HCT116 (cell line): ENCODE data around the gene MADCAM1. TPM values are rescaled to one million over a fixed set of nuclear protein-coding genes. Genes with fewer than 3 reads are reported as not detected.

Experiments used
- ATAC-seq: fragments of 200-7000 bp; cut with Tn5 transposase; 2 replicates; pipeline ENCODE4 v1.9.1; 2020; ENCODE audit warnings: mild to moderate bottlenecking, moderate library complexity
- BruUV-seq: library from RNA; stranded (reverse); fragments of 400-500 nt; replicated peaks from 2 replicates; lab custom pipeline; 2021; lab: Mats Ljungman, UMichigan
- CTCF ChIA-PET: fragments of 300-600 bp; sonication (Branson Sonifier 250); formaldehyde crosslinking; loops from one replicate; lab custom pipeline; 2021; ENCODE audit warnings: antibody characterized with exemption; lab: Charles Lee
- POLR2A ChIA-PET: fragments of 300-600, 350-600 bp; sonication (Branson Sonifier 250); formaldehyde crosslinking; loops from one replicate; lab custom pipeline; 2021; ENCODE audit warnings: antibody characterized with exemption; lab: Charles Lee
- RAD21 ChIA-PET, 2 experiments: fragments of 300-600 bp; sonication (Branson Sonifier 250); formaldehyde crosslinking; loops; one replicate each; lab custom pipeline; 2023; ENCODE audit warnings: low total read pairs in 2 of 2; ENCODE audit not compliant: uncharacterized antibody in 2 of 2, unreplicated experiment in 2 of 2, low non-redundant PET in 1 of 2; lab: Charles Lee
- DNase-seq: peaks from one replicate; pipeline ENCODE4 v3.0.0-alpha.2; 2010; ENCODE audit warnings: low read depth, low spot score
- H2AFZ ChIP-seq: fragments of 200-600 bp; shearing (Covaris generic), sonication (generic); 2 replicates; pipeline ENCODE4 v1.6.1; 2017; ENCODE audit warnings: low read depth, mixed run types, mixed read lengths, antibody characterized with exemption, low read length; ENCODE audit not compliant: poor library complexity, severe bottlenecking
- H3K27ac ChIP-seq: 2 replicates; pipeline ENCODE4 v1.5.1; 2012; ENCODE audit warnings: low read depth, low read length
- H3K27me3 ChIP-seq: fragments of 200-600 bp; sonication (generic); 2 replicates; pipeline ENCODE4 v1.6.1; 2016; ENCODE audit warnings: mixed run types, low read length, mixed read lengths; ENCODE audit not compliant: insufficient read depth
- H3K36me3 ChIP-seq, 2 experiments: fragments of 200-500 bp in 1 of 2; fragments of 200-600 bp in 1 of 2; sonication (Bioruptor generic) in 1 of 2; sonication (generic) in 1 of 2; 2 replicates each; pipeline versions ENCODE4 v1.5.1 to v1.6.1; 2014 to 2016; ENCODE audit warnings: low read length in 2 of 2, inconsistent platforms in 1 of 2, mixed read lengths in 1 of 2, mixed run types in 1 of 2; ENCODE audit not compliant: insufficient read depth in 2 of 2, control insufficient read depth in 1 of 2
- H3K4me1 ChIP-seq, 2 experiments: fragments of 200-600 bp in 1 of 2; sonication (generic) in 1 of 2; 2 replicates each; pipeline versions ENCODE4 v1.5.1 to v1.6.1; 2012 to 2017; ENCODE audit warnings: low read length in 2 of 2, inconsistent platforms in 1 of 2, mild to moderate bottlenecking in 1 of 2, mixed read lengths in 1 of 2, mixed run types in 1 of 2, moderate library complexity in 1 of 2; ENCODE audit not compliant: insufficient read depth in 2 of 2, control insufficient read depth in 1 of 2
- H3K4me2 ChIP-seq: fragments of 200-600 bp; sonication (generic); 2 replicates; pipeline ENCODE4 v1.6.1; 2017; ENCODE audit warnings: mixed run types, low read length, mixed read lengths
- H3K4me3 ChIP-seq, 2 experiments: fragments of 200-600 bp in 1 of 2; sonication (generic) in 1 of 2; replicated peaks in 1 of 2; 2 replicates each; pipeline ENCODE4 v1.5.1; 2011 to 2016; ENCODE audit warnings: low read length in 2 of 2, control low read depth in 1 of 2, low read depth in 1 of 2, mild to moderate bottlenecking in 1 of 2, mixed read lengths in 1 of 2, mixed run types in 1 of 2
- H3K79me2 ChIP-seq: fragments of 200-600 bp; sonication (generic); 2 replicates; pipeline ENCODE4 v1.6.1; 2017; ENCODE audit warnings: mild to moderate bottlenecking, mixed run types, low read length, moderate library complexity, mixed read lengths; ENCODE audit not compliant: insufficient read depth
- H3K9ac ChIP-seq: fragments of 200-600 bp; sonication (generic); 2 replicates; pipeline ENCODE4 v1.6.1; 2016; ENCODE audit warnings: low read length, mixed read lengths
- H3K9me2 ChIP-seq: fragments of 200-600 bp; sonication (generic), shearing (Covaris generic); 2 replicates; pipeline ENCODE4 v1.6.1; 2017; ENCODE audit warnings: mixed run types, mild to moderate bottlenecking, moderate library complexity; ENCODE audit not compliant: insufficient read depth
- H3K9me3 ChIP-seq, 2 experiments: fragments of 200-500 bp in 1 of 2; fragments of 200-600 bp in 1 of 2; sonication (Bioruptor generic) in 1 of 2; sonication (generic) in 1 of 2; 2 replicates each; pipeline ENCODE4 v1.6.1; 2014 to 2017; ENCODE audit warnings: low read length in 2 of 2, mixed read lengths in 2 of 2, inconsistent platforms in 1 of 2, low read depth in 1 of 2, mild to moderate bottlenecking in 1 of 2, mixed run types in 1 of 2, moderate library complexity in 1 of 2; ENCODE audit not compliant: control insufficient read depth in 1 of 2, insufficient read depth in 1 of 2
- H4K20me1 ChIP-seq: fragments of 200-600 bp; sonication (generic), shearing (Covaris generic); 2 replicates; pipeline ENCODE4 v1.6.1; 2017; ENCODE audit warnings: mixed run types, mild to moderate bottlenecking, moderate library complexity; ENCODE audit not compliant: insufficient read depth
- CEBPB ChIP-seq: IDR thresholded peaks from 2 replicates; pipeline ENCODE4 v1.6.1; 2012; ENCODE audit warnings: low read depth
- EZH2phosphoT487 ChIP-seq: fragments of 200-600 bp; IDR thresholded peaks from 2 replicates; pipeline ENCODE4 v1.6.1; 2018; ENCODE audit warnings: antibody characterized with exemption, borderline replicate concordance
- SP1 ChIP-seq: IDR thresholded peaks from 2 replicates; pipeline ENCODE4 v1.6.1; 2012; ENCODE audit warnings: low read depth
- TCF7L2 ChIP-seq: IDR thresholded peaks from 2 replicates; pipeline ENCODE4 v1.7.0; 2011; ENCODE audit warnings: borderline replicate concordance, inconsistent platforms; ENCODE audit not compliant: insufficient read depth, insufficient read length; ENCODE audit errors: extremely low read depth
- YY1 ChIP-seq: IDR thresholded peaks from 2 replicates; pipeline ENCODE4 v1.6.1; 2011; ENCODE audit warnings: low read length, low read depth, moderate library complexity, mild to moderate bottlenecking; ENCODE audit not compliant: insufficient replicate concordance; ENCODE audit errors: extremely low read depth
- ZFX ChIP-seq: fragments of 450-650 bp; IDR thresholded peaks from 2 replicates; pipeline ENCODE4 v1.6.1; 2017
- intact Hi-C: fragments of 100-400 bp; cut with micrococcal nuclease; formaldehyde crosslinking; loops from 2 replicates; pipeline ENCODE4 v1.10.0; 2022
- total RNA-seq: library from RNA; stranded (reverse); gene quantifications from one replicate; pipeline ENCODE4 v1.2.1, GENCODE V29; 2021; ENCODE audit not compliant: unreplicated experiment
- TF ChIP-seq, protein P1 (sequence below): IDR thresholded peaks from 2 replicates; pipeline ENCODE4 v1.6.1; 2012

MADCAM1 gene
- total RNA-seq, 1 experiment from 2014 or later = 0.57 TPM

- BruUV-seq = no TSS peak
Measured at GRCh38 chr19:492091-492531, 4.2 kb upstream of the MADCAM1 start.

GRCh38 chr19:493391-494170 lies 2.7 kb upstream of the MADCAM1 start:
- no peak for DNase-seq
- Histone ChIP-seq H3K4me3 (no peak overlapping the region), H3K9me3 (no peaks in the 10 kb centered on the region; a peak in 1 of 4 replicates), H2AFZ (no peak overlapping the region), H3K4me2 (no peak overlapping the region), H3K9me2 (no peaks in the 10 kb centered on the region), H3K27me3 (no peaks in the 10 kb centered on the region), H4K20me1 (no peaks in the 10 kb centered on the region), H3K79me2 (no peaks in the 10 kb centered on the region), H3K27ac (no peak overlapping the region; the same call in 1 of the 2 replicates), H3K9ac (no peak overlapping the region), H3K4me1 (peaks cover 5 to 16% of the 10 kb centered on the region in 2 experiments), H3K36me3 (no peaks in the 10 kb centered on the region)
- TF ChIP-seq TCF7L2 = no peak
- TF ChIP-seq YY1 = no peak
- ChIA-PET CTCF (interaction anchor here (2.6 kb wide), 1 partner anchor 13 kb away, joined by 29 read pairs; the partner anchor contains the start of gene TPGS1), RAD21 (no interaction called here), POLR2A (no interaction called here)
- intact Hi-C loops = no loop called here
- no peak for ATAC-seq
- no TSS peak for BruUV-seq

More at GRCh38 chr19:492091-492531, 4.2 kb upstream of the MADCAM1 start:
- Histone ChIP-seq H3K27ac (no peak overlapping the region; the same call in 1 of the 2 replicates), H3K9ac (no peak overlapping the region), H3K79me2 (no peaks in the 10 kb centered on the region), H3K9me3 (no peaks in the 10 kb centered on the region; a peak in 1 of 4 replicates), H3K36me3 (no peaks in the 10 kb centered on the region), H4K20me1 (no peaks in the 10 kb centered on the region), H2AFZ (no peak overlapping the region), H3K9me2 (no peaks in the 10 kb centered on the region), H3K4me2 (no peak overlapping the region), H3K4me1 (peaks cover 8 to 21% of the 10 kb centered on the region in 2 experiments), H3K27me3 (no peaks in the 10 kb centered on the region), H3K4me3 (no peak overlapping the region)
- ChIA-PET RAD21 (no interaction called here), CTCF (no interaction called here), POLR2A (no interaction called here)
- intact Hi-C loops = no loop called here
- no peak for ATAC-seq
- TF ChIP-seq CEBPB (no peak), ZFX (no peak), EZH2phosphoT487 (no peak), SP1 (no peak)
- TF ChIP-seq, protein P1, sequence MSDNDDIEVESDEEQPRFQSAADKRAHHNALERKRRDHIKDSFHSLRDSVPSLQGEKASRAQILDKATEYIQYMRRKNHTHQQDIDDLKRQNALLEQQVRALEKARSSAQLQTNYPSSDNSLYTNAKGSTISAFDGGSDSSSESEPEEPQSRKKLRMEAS = no peak
- DNase-seq = no peak
